HL-60 (cell line): ENCODE measurements around the gene AGTR1.

Experiments
- DNase-seq, 2 experiments: peaks; one replicate each; pipeline ENCODE4 v3.0.0-alpha.2; 2010 to 2020; ENCODE audit warnings: low read depth in 1 of 2, low spot score in 1 of 2
- H3K27ac ChIP-seq: fragments of 250-450 bp; sonication (Bioruptor Pico); replicated peaks from 2 replicates; pipeline ENCODE4 v1.5.1; 2020; ENCODE audit warnings: mild to moderate bottlenecking, moderate library complexity
- H3K27me3 ChIP-seq: fragments of 250-450 bp; sonication (Bioruptor Pico); 2 replicates; pipeline ENCODE4 v1.5.1; 2021; ENCODE audit warnings: mild to moderate bottlenecking, moderate library complexity; ENCODE audit not compliant: insufficient read depth, poor library complexity, severe bottlenecking
- H3K4me3 ChIP-seq: replicated peaks from 2 replicates; pipeline ENCODE4 v1.5.1; 2011; ENCODE audit warnings: mild to moderate bottlenecking, control low read depth, low read length; ENCODE audit not compliant: insufficient read depth
- GABPA ChIP-seq: IDR thresholded peaks from 2 replicates; pipeline ENCODE4 v1.6.1; 2012; ENCODE audit warnings: low read depth
- POLR2AphosphoS5 ChIP-seq: IDR thresholded peaks from 2 replicates; pipeline ENCODE4 v1.6.1; 2012; ENCODE audit warnings: low read depth
- REST ChIP-seq: IDR thresholded peaks from 2 replicates; pipeline ENCODE4 v1.6.1; 2012; ENCODE audit warnings: low read depth; ENCODE audit not compliant: insufficient replicate concordance
- SPI1 ChIP-seq: IDR thresholded peaks from 2 replicates; pipeline ENCODE4 v1.6.1; 2012; ENCODE audit warnings: low read depth, mild to moderate bottlenecking, borderline replicate concordance
- TF ChIP-seq, protein P1 (sequence below): IDR thresholded peaks from one replicate; pipeline ENCODE4 v1.5.1; 2011; ENCODE audit warnings: low read length, control low read depth, inconsistent platforms; ENCODE audit not compliant: insufficient read depth

AGTR1 gene

GRCh38 chr3:148739720-148740119 is 42.0 kb downstream of the AGTR1 start:
- TF ChIP-seq POLR2AphosphoS5 (no peak), GABPA (no peak), SPI1 (no peak), REST (no peak)
- TF ChIP-seq, protein P1, sequence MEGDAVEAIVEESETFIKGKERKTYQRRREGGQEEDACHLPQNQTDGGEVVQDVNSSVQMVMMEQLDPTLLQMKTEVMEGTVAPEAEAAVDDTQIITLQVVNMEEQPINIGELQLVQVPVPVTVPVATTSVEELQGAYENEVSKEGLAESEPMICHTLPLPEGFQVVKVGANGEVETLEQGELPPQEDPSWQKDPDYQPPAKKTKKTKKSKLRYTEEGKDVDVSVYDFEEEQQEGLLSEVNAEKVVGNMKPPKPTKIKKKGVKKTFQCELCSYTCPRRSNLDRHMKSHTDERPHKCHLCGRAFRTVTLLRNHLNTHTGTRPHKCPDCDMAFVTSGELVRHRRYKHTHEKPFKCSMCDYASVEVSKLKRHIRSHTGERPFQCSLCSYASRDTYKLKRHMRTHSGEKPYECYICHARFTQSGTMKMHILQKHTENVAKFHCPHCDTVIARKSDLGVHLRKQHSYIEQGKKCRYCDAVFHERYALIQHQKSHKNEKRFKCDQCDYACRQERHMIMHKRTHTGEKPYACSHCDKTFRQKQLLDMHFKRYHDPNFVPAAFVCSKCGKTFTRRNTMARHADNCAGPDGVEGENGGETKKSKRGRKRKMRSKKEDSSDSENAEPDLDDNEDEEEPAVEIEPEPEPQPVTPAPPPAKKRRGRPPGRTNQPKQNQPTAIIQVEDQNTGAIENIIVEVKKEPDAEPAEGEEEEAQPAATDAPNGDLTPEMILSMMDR: no peak
- no peak for DNase-seq
- no peaks in the 10 kb centered on the region for H3K27me3 ChIP-seq

DNA sequence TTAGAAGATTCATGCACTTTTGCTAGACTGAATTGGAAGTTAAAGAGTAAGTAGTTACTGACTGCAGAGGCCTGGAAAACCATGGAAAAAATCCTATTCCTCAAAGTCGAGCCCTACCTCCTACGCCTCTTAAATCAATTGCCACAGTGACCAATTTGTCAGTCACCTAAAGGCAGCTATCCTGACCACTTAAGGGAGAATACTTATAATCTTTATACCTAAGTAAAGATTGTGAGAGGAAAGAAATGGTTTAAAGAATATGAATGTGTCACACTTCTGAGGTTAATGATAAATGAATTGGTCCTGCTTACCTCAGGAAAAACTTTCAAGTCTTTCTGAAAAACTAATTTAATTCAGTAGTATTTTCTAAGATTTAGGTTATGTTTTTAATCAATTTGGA is 42.6 kb downstream of the AGTR1 start:
- Histone ChIP-seq H3K4me3 (no peak overlapping the region), H3K27me3 (no peaks in the 10 kb centered on the region), H3K27ac (no peak overlapping the region)
- no peak for DNase-seq
- TF ChIP-seq GABPA (no peak), REST (no peak), POLR2AphosphoS5 (no peak), SPI1 (no peak)
- TF ChIP-seq, protein P1: no peak

More at GRCh38 chr3:148739720-148740119, 42.0 kb downstream of the AGTR1 start:
- H3K4me3 ChIP-seq: no peak overlapping the region
- H3K27ac ChIP-seq: no peak overlapping the region

GRCh38 chr3:148741219-148741618 is 43.5 kb downstream of the AGTR1 start:
- no peak for DNase-seq
- H3K4me3 ChIP-seq: no peak overlapping the region
- TF ChIP-seq, protein P1: no peak
- TF ChIP-seq SPI1 (no peak), REST (no peak), POLR2AphosphoS5 (no peak), GABPA (no peak)
- H3K27ac ChIP-seq: no peak overlapping the region
- no peaks in the 10 kb centered on the region for H3K27me3 ChIP-seq
